ENCODE measurements around the gene CHPF.

Gene CHPF

GRCh38 chr2:219533930-219534661 is 9.5 kb downstream of the CHPF start:
- H3K36me3 ChIP-seq (ENCODE audit: insufficient read depth, low read length), result no peaks in the 10 kb centered on the region
- H3K4me3 ChIP-seq (ENCODE audit: low read depth in 1 of 2, low read length in 2 of 2), result no peak overlapping the region
- peaks cover 5% of the 10 kb centered on the region in 2 donors for H3K27me3 ChIP-seq (ENCODE audit: control insufficient read depth in 1 of 2, insufficient read depth in 2 of 2, low read length in 2 of 2)
- H3K27ac ChIP-seq (ENCODE audit: low read depth, low read length), result no peak overlapping the region
- no peaks in the 10 kb centered on the region for H3K9me3 ChIP-seq (ENCODE audit: low read length)
- peaks cover 5% of the 10 kb centered on the region for H3K4me1 ChIP-seq (ENCODE audit: insufficient read depth, low read length)
- H3K9ac ChIP-seq (ENCODE audit: low read length), result no peak overlapping the region

GRCh38 chr2:219532378-219532649 is 11.3 kb downstream of the CHPF start:
- Histone ChIP-seq H3K9ac (ENCODE audit: low read length) (no peak overlapping the region), H3K27ac (ENCODE audit: low read depth, low read length) (no peak overlapping the region), H3K27me3 (ENCODE audit: control insufficient read depth in 1 of 2, insufficient read depth in 2 of 2, low read length in 2 of 2) (peaks cover 8% of the 10 kb centered on the region in 2 donors), H3K9me3 (ENCODE audit: low read length) (no peaks in the 10 kb centered on the region), H3K36me3 (ENCODE audit: insufficient read depth, low read length) (no peaks in the 10 kb centered on the region), H3K4me3 (ENCODE audit: low read depth in 1 of 2, low read length in 2 of 2) (no peak overlapping the region), H3K4me1 (ENCODE audit: insufficient read depth, low read length) (peaks cover 5% of the 10 kb centered on the region)

- H3K4me3 ChIP-seq (ENCODE audit: low read depth in 1 of 2, low read length in 2 of 2), result no peak overlapping the region
- H3K27me3 ChIP-seq (ENCODE audit: control insufficient read depth in 1 of 2, insufficient read depth in 2 of 2, low read length in 2 of 2), result peaks cover 8% of the 10 kb centered on the region in 2 donors
- H3K36me3 ChIP-seq (ENCODE audit: insufficient read depth, low read length), result no peaks in the 10 kb centered on the region
- no peaks in the 10 kb centered on the region for H3K9me3 ChIP-seq (ENCODE audit: low read length)
- H3K27ac ChIP-seq (ENCODE audit: low read depth, low read length), result no peak overlapping the region
- H3K9ac ChIP-seq (ENCODE audit: low read length), result no peak overlapping the region
- peaks cover 5% of the 10 kb centered on the region for H3K4me1 ChIP-seq (ENCODE audit: insufficient read depth, low read length)
Observed at GRCh38 chr2:219531639-219532377, 11.8 kb downstream of the CHPF start.

GRCh38 chr2:219530048-219530963 is 13.3 kb downstream of the CHPF start:
- Histone ChIP-seq H3K4me1 (ENCODE audit: insufficient read depth, low read length) (peaks cover 5% of the 10 kb centered on the region), H3K9ac (ENCODE audit: low read length) (no peak overlapping the region), H3K9me3 (ENCODE audit: low read length) (no peaks in the 10 kb centered on the region), H3K36me3 (ENCODE audit: insufficient read depth, low read length) (no peaks in the 10 kb centered on the region), H3K4me3 (ENCODE audit: low read depth in 1 of 2, low read length in 2 of 2) (peak overlapping the region in 1 of 2 donors; percentile 34), H3K27ac (ENCODE audit: low read depth, low read length) (no peak overlapping the region), H3K27me3 (ENCODE audit: control insufficient read depth in 1 of 2, insufficient read depth in 2 of 2, low read length in 2 of 2) (peaks cover 8% of the 10 kb centered on the region in 2 donors)

GRCh38 chr2:219527472-219527871 is 16.1 kb downstream of the CHPF start:
- Histone ChIP-seq H3K36me3 (ENCODE audit: insufficient read depth, low read length) (no peaks in the 10 kb centered on the region), H3K4me3 (ENCODE audit: low read depth in 1 of 2, low read length in 2 of 2) (no peak overlapping the region), H3K4me1 (ENCODE audit: insufficient read depth, low read length) (peaks cover 12% of the 10 kb centered on the region), H3K27ac (ENCODE audit: low read depth, low read length) (no peak overlapping the region), H3K9me3 (ENCODE audit: low read length) (no peaks in the 10 kb centered on the region), H3K9ac (ENCODE audit: low read length) (no peak overlapping the region), H3K27me3 (ENCODE audit: control insufficient read depth in 1 of 2, insufficient read depth in 2 of 2, low read length in 2 of 2) (peaks cover 14 to 17% of the 10 kb centered on the region in 2 donors)

GRCh38 chr2:219527076-219527394 is 16.6 kb downstream of the CHPF start:
- no peaks in the 10 kb centered on the region for H3K9me3 ChIP-seq (ENCODE audit: low read length)
- H3K4me3 ChIP-seq (ENCODE audit: low read depth in 1 of 2, low read length in 2 of 2), result no peak overlapping the region
- peaks cover 14 to 19% of the 10 kb centered on the region in 2 donors for H3K27me3 ChIP-seq (ENCODE audit: control insufficient read depth in 1 of 2, insufficient read depth in 2 of 2, low read length in 2 of 2)
- peaks cover 12% of the 10 kb centered on the region for H3K4me1 ChIP-seq (ENCODE audit: insufficient read depth, low read length)
- H3K36me3 ChIP-seq (ENCODE audit: insufficient read depth, low read length), result no peaks in the 10 kb centered on the region
- no peak overlapping the region for H3K27ac ChIP-seq (ENCODE audit: low read depth, low read length)
- no peak overlapping the region for H3K9ac ChIP-seq (ENCODE audit: low read length)

- Histone ChIP-seq H3K4me3 (ENCODE audit: low read depth in 1 of 2, low read length in 2 of 2) (no peak overlapping the region), H3K36me3 (ENCODE audit: insufficient read depth, low read length) (no peaks in the 10 kb centered on the region), H3K9ac (ENCODE audit: low read length) (no peak overlapping the region), H3K27ac (ENCODE audit: low read depth, low read length) (no peak overlapping the region), H3K9me3 (ENCODE audit: low read length) (no peaks in the 10 kb centered on the region), H3K4me1 (ENCODE audit: insufficient read depth, low read length) (peaks cover 18% of the 10 kb centered on the region), H3K27me3 (ENCODE audit: control insufficient read depth in 1 of 2, insufficient read depth in 2 of 2, low read length in 2 of 2) (peaks cover 14 to 21% of the 10 kb centered on the region in 2 donors)
Observed at GRCh38 chr2:219526320-219527075, 17.1 kb downstream of the CHPF start.

GRCh38 chr2:219525533-219526232 is 17.9 kb downstream of the CHPF start:
- peaks cover 14 to 25% of the 10 kb centered on the region in 2 donors for H3K27me3 ChIP-seq (ENCODE audit: control insufficient read depth in 1 of 2, insufficient read depth in 2 of 2, low read length in 2 of 2)
- H3K27ac ChIP-seq (ENCODE audit: low read depth, low read length), result no peak overlapping the region
- H3K4me3 ChIP-seq (ENCODE audit: low read depth in 1 of 2, low read length in 2 of 2), result no peak overlapping the region
- no peak overlapping the region for H3K9ac ChIP-seq (ENCODE audit: low read length)
- no peaks in the 10 kb centered on the region for H3K36me3 ChIP-seq (ENCODE audit: insufficient read depth, low read length)
- H3K9me3 ChIP-seq (ENCODE audit: low read length), result no peaks in the 10 kb centered on the region
- H3K4me1 ChIP-seq (ENCODE audit: insufficient read depth, low read length), result peaks cover 21% of the 10 kb centered on the region

GRCh38 chr2:219524817-219525216 is 18.8 kb downstream of the CHPF start:
- Histone ChIP-seq H3K27me3 (ENCODE audit: control insufficient read depth in 1 of 2, insufficient read depth in 2 of 2, low read length in 2 of 2) (peaks cover 14 to 25% of the 10 kb centered on the region in 2 donors), H3K27ac (ENCODE audit: low read depth, low read length) (no peak overlapping the region), H3K4me1 (ENCODE audit: insufficient read depth, low read length) (peaks cover 18% of the 10 kb centered on the region), H3K4me3 (ENCODE audit: low read depth in 1 of 2, low read length in 2 of 2) (no peak overlapping the region), H3K9ac (ENCODE audit: low read length) (no peak overlapping the region), H3K9me3 (ENCODE audit: low read length) (no peaks in the 10 kb centered on the region), H3K36me3 (ENCODE audit: insufficient read depth, low read length) (no peaks in the 10 kb centered on the region)

- Histone ChIP-seq H3K27ac (ENCODE audit: low read depth, low read length) (peak overlapping the region; percentile 57), H3K9me3 (ENCODE audit: low read length) (no peaks in the 10 kb centered on the region), H3K9ac (ENCODE audit: low read length) (no peak overlapping the region), H3K4me3 (ENCODE audit: low read depth in 1 of 2, low read length in 2 of 2) (peak overlapping the region; percentile 21 to 23), H3K36me3 (ENCODE audit: insufficient read depth, low read length) (no peaks in the 10 kb centered on the region), H3K4me1 (ENCODE audit: insufficient read depth, low read length) (peaks cover 16% of the 10 kb centered on the region), H3K27me3 (ENCODE audit: control insufficient read depth in 1 of 2, insufficient read depth in 2 of 2, low read length in 2 of 2) (peaks cover 6 to 17% of the 10 kb centered on the region in 2 donors)
Observed at GRCh38 chr2:219523031-219523671, 20.5 kb downstream of the CHPF start.

Measured in muscle layer of colon (tissue), 2 donors.